T follicular helper cell (primary cell): ENCODE data around the gene CACNA2D3.
"Not testable (repeated sequence)": the region's sequence is repeated elsewhere in the genome, so short reads cannot be mapped to it uniquely, and the experiment has no call there.

Experiments
- DNase-seq: peaks from one replicate; pipeline ENCODE4 v3.0.0-alpha.2; 2020; ENCODE audit warnings: low read depth
- total RNA-seq, 2 experiments: gene quantifications; one replicate each; lab custom pipeline; 2026; lab: John Stamatoyannopoulos, UW

Gene CACNA2D3
- total RNA-seq: 0 reads per million in 2 experiments

- no peak for DNase-seq
Measured at GRCh38 chr3:54122324-54123002, at the start of gene CACNA2D3. Gene CACNA2D3, plus strand, starts transcription at chr3:54122552.

- no peak for DNase-seq
Measured at GRCh38 chr3:54073386-54073785, 49.0 kb upstream of the CACNA2D3 start.

DNA sequence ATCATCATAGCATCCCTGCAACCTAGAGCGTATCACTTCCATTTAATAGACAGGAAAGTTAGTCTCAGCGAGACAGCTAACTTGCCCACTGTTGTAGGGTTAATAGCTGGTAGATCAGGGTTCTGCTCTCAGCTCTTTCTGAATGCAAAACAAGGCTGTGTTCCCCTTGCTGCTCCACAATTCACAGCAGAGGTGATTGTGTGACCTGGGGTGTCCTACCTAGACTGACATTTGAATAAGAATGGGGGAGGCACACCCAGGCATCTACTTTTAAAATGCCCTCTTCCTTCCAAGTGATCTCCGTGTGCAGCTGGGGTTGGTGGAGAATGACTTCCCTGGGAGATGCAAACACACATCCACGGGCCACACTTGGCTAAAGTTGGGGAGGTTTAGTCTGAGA, 43.0 kb upstream of the CACNA2D3 start:
- no peak for DNase-seq

- DNase-seq: no peak
Measured at GRCh38 chr3:54079730-54080325, 42.5 kb upstream of the CACNA2D3 start.

GRCh38 chr3:54083921-54084320, 38.4 kb upstream of the CACNA2D3 start:
- DNase-seq: no peak

GRCh38 chr3:54085936-54086335, 36.4 kb upstream of the CACNA2D3 start:
- no peak for DNase-seq

- no peak for DNase-seq
Measured at GRCh38 chr3:54086652-54087405, 35.5 kb upstream of the CACNA2D3 start.

DNA sequence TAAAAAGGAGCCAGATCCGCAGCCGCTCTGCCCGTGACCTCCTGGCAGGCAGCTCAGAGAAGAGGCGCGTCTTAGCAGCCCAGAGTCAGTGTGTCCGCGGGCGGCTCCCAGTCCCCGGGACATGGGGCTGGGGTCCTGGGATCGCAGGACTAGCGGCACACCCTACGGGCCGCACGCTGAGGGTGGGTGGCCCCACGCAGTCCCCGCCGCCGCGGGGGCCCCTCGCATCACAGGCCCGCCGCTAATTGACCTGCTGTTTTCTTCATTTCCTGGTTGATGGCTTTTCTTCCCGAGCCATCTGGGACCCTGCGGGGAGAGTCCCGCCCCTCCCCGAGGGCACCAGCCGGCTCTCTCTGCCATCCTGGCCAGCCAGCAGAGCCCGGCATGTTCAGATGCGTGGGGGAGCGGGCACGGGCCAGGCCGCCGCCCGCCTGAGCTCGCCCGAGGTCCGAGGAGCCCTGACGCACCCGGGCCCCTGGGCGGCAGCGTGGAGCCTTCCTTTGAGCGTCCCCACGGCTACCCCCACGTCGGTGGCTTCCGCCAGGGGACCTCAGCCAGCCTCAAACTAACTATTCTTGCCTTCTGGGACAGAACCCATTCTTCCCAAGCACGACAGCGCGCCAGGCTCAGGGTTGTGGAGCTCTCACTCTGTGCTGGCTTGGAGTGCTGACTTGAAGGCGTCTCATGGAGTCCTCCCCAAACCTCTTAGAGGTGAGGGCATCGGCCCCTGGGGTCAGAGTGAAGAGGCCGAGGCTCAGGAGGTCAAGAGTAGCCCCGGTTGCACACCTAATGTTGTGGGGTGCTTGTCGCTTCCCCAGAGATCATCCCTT, 34.6 kb upstream of the CACNA2D3 start:
- no peak for DNase-seq

- no peak for DNase-seq
Measured at GRCh38 chr3:54093491-54094248, 28.7 kb upstream of the CACNA2D3 start.

DNA sequence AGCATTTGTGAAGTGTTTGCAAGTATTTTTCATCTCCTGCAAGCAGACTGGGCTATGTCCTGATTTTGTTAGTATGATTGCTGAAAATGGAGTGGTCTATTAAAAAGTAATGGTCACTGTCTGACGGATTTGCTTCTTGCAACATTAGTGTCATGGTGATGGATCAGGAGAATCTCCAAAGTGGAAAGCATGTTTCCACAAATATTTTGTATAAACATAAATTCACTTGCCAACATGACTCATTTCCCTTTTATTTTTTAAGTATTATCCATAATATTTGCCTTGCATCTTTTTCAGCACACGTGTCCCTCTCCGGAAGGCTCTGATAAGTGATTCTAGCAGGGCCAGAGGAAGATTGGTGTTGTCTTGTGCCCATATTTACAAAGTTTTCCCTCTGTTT, 27.4 kb upstream of the CACNA2D3 start:
- no peak for DNase-seq

- no peak for DNase-seq
Measured at GRCh38 chr3:54099381-54099780, 23.0 kb upstream of the CACNA2D3 start.

DNA sequence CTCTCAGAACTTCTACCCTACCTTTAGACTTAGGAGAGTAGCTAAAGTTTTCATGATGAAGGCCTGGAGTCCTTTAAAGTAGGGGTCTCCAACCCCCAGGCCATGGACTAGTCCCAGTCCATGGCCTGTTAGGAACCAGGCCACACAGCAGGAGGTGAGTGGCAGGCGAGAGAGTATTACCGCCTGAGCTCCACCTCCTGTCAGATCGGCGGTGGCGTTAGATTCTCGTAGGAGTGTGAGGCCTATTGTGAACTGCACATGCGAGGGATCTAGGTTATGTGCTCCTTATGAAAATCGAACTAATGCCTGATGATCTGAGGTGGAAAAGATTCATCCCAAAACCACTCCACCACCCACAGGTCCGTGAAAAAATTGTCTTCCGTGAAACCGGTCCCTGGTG, 18.3 kb upstream of the CACNA2D3 start:
- no peak for DNase-seq

- DNase-seq: not testable (repeated sequence)
Measured at GRCh38 chr3:54116129-54116528, 6.2 kb upstream of the CACNA2D3 start.

- no peak for DNase-seq
Measured at GRCh38 chr3:54120657-54121413, 1.5 kb upstream of the CACNA2D3 start.

GRCh38 chr3:54121414-54122323, 683 bp upstream of the CACNA2D3 start:
- DNase-seq: no peak

- DNase-seq: no peak
Measured at GRCh38 chr3:54123003-54123775, 837 bp downstream of the CACNA2D3 start.

- DNase-seq: no peak
Measured at GRCh38 chr3:54123776-54124196, 1.4 kb downstream of the CACNA2D3 start.

DNA sequence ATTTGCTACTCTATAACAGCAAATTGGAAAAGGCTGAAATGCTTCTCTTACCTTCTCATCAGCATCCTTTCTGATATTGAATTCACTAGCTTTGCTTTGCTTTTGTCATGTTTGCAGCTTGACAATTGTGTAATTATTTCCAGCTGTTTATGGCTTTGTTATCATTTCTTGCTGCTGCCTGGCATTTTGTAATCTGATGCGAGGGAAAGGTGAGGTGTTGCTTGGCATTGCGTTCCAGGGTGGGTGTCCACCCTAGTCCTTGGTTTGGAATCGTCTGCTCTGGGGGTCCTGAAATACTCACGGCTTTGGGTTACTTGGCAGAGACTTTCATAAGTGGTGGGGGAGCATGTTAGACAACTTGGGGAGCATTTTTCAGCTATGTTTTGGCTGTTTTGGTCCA, 2.9 kb downstream of the CACNA2D3 start:
- DNase-seq: no peak

DNA sequence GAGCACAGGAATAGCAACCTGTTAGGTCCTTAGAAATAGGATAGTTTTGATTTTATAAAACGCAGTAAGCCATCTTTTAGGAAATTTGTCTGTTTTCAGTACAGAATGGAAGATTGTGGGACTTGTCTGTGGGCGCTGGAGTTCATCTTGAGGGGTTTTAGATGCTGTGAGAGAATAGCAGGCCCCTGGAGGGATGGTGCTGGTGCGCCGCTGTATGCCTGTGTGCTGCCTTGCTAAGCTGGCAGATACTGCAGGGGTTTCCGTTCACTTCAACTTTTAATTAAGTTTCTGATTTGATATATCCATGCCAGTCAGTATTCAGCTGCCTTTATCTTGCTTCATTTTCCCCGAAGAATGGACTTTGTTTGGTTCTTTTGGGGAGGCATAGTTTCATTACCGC, 4.2 kb downstream of the CACNA2D3 start:
- DNase-seq: no peak
